Activated CD8-positive, alpha-beta memory T cell treated with anti-CD3 and anti-CD28 coated beads, Interleukin-2, amount 10 ng/mL, durations not matched to agents 7 days and 5 days (primary cell): Measurements from ENCODE around the gene FBXW7. TPM values are rescaled to one million over a fixed set of nuclear protein-coding genes. Genes with fewer than 3 reads are reported as not detected.

ENCODE experiments used
- ATAC-seq: fragments of 150-1000 bp; cut with Tn5 transposase; one replicate; pipeline ENCODE4 v1.10.0; 2021; ENCODE audit warnings: moderate library complexity
- CTCF ChIA-PET: fragments of 350-600 bp; sonication (Branson Sonifier 250); formaldehyde crosslinking; loops from one replicate; lab custom pipeline; 2021; ENCODE audit warnings: antibody characterized with exemption; lab: Charles Lee
- DNase-seq: peaks from one replicate; pipeline ENCODE4 v3.0.0-alpha.2; 2020
- H3K27ac Mint-ChIP-seq: one replicate; pipeline ENCODE4 v1.8.0; 2021; ENCODE audit warnings: mild to moderate bottlenecking, mixed read lengths
- H3K27me3 Mint-ChIP-seq: one replicate; pipeline ENCODE4 v1.8.0; 2021; ENCODE audit warnings: mixed read lengths
- H3K36me3 Mint-ChIP-seq: one replicate; pipeline ENCODE4 v1.8.0; 2021; ENCODE audit warnings: mild to moderate bottlenecking, mixed read lengths
- H3K4me1 Mint-ChIP-seq: one replicate; pipeline ENCODE4 v1.8.0; 2021; ENCODE audit warnings: mixed read lengths
- H3K4me3 Mint-ChIP-seq: one replicate; pipeline ENCODE4 v1.8.0; 2021; ENCODE audit warnings: mild to moderate bottlenecking, moderate library complexity, mixed read lengths
- H3K9me3 Mint-ChIP-seq: one replicate; pipeline ENCODE4 v1.8.0; 2022; ENCODE audit warnings: low read depth, mixed read lengths
- total RNA-seq, 2 experiments: library from RNA; stranded (reverse); gene quantifications; one replicate each; pipeline ENCODE4 v1.2.3, GENCODE V29; 2021

Gene FBXW7
- total RNA-seq, 2 experiments from 2014 or later: 49.3 to 62.9 TPM

DNA sequence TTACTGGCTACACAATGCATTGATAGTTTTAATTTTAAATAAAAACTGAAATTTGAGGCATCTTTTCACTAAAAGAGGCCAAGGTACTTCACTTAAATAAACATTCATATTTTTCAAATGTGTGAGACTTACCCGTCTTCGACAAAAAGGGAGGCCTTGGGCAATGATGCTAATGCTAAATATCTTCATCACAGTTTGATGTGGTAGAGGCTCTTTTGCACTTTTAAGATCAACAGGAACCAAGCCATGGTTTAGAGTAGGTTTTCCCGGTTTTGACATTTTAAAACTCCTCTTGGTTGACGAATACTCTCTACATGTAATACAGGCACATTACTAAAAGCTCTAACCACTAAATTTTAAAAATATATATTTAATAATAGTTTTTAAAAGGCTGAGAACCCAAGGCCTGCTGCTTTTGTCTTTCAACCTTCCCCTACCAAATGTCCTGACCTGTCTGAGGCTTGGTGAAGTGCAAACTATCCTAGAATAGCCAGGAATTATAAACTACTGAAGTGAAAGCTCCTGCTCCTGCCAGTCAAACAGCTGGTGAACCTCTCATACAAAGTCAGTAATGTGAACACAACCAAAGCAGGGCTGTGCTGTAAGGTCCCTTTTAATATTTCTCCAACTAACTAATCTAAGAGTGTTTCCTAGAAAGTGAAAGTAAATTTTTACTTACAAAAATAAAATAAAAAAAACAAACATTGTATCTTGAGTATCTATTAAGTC, 153.7 kb downstream of the FBXW7 start:
- H3K9me3 Mint-ChIP-seq: no peaks in the 10 kb centered on the region
- peaks cover 7% of the 10 kb centered on the region for H3K4me1 Mint-ChIP-seq
- H3K27me3 Mint-ChIP-seq: no peaks in the 10 kb centered on the region
- DNase-seq (no peak), ATAC-seq (no peak)
- peaks cover 5% of the 10 kb centered on the region for H3K36me3 Mint-ChIP-seq
- H3K27ac Mint-ChIP-seq: peak overlapping the region; percentile 31
- CTCF ChIA-PET: no interaction called here
- H3K4me3 Mint-ChIP-seq: peak overlapping the region; percentile 46

DNA sequence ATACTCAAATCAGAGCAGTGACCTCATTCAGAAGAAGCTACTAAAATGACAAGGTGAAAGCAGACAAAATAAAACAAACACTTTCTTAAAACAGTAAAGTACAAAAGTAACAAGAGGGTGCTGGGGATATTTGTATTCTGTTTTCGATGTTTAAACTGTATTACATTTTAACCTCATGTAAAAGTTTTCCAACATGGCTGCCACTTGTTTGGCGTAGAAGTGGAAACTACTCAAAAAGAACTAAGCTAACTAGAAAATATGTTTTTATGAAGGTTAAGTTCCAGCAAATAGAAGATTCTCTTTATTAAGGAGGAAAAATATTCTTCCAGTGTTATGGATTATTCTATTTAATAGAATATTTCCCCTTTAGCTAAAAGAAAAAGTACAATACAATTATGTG, 155.0 kb downstream of the FBXW7 start:
- ATAC-seq: no peak
- CTCF ChIA-PET: no interaction called here
- Mint-ChIP-seq H3K9me3 (no peaks in the 10 kb centered on the region), H3K27me3 (no peaks in the 10 kb centered on the region), H3K4me3 (no peak overlapping the region), H3K27ac (no peak overlapping the region), H3K36me3 (peaks cover 6% of the 10 kb centered on the region), H3K4me1 (peaks cover 7% of the 10 kb centered on the region)
- DNase-seq: no peak

DNA sequence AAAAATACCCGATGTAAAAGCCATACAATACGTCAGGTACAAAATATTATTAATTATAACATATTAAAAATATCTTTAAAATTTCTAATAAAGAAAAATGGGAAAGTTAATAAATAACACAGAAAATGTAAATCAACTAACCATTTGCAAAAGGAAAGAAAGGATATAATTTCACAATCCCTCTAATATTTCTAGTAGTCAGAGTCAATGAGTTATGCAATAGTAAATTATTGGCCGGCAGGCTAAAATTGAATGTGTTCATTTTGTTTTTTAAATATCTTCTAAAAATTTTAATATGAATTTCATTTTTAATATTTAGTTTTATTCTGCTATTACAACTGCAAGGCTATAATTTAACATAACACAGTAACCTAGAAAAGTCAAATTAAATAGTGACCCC, 155.7 kb downstream of the FBXW7 start:
- H3K36me3 Mint-ChIP-seq: peaks cover 6% of the 10 kb centered on the region

DNA sequence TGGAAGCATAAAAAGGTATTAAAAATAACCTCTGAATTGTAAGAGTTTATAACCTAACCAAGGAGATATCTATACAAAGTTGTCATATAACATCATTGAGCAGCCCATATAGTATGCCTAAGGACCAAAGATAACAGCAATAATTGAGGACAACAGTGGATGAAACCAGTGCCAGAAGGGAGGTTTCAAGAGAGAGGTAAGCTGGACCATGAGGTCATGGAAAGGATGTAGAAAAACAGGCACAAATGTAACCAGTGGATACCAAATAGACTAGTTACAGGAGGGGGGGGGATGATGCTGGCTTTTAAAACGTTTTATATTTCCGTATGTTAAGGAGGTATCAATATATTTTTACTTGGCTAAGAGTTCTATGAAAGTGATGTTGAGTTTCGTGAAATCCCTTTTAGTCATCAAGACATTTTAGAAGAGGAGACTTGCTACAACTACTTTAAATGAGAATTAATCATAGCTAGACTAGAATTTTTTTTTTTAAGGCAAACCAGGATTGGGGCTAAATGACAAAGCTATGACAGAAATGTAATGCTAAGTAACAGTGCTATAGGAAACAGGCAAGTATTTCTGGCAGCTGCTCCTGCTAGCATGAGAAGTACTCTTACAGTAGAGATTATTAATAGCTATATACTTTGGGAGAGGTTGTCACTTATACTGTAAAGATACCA, 161.1 kb downstream of the FBXW7 start:
- DNase-seq (no peak), ATAC-seq (no peak)
- no peaks in the 10 kb centered on the region for H3K9me3 Mint-ChIP-seq
- no peak overlapping the region for H3K27ac Mint-ChIP-seq
- H3K27me3 Mint-ChIP-seq: no peaks in the 10 kb centered on the region
- no peak overlapping the region for H3K4me3 Mint-ChIP-seq
- peaks cover 14% of the 10 kb centered on the region for H3K4me1 Mint-ChIP-seq
- H3K36me3 Mint-ChIP-seq: peaks cover 3% of the 10 kb centered on the region
- CTCF ChIA-PET: no interaction called here

More for the DNA sequence above, 155.7 kb downstream of the FBXW7 start:
- Mint-ChIP-seq H3K4me3 (no peak overlapping the region), H3K27ac (no peak overlapping the region), H3K9me3 (no peaks in the 10 kb centered on the region), H3K4me1 (peaks cover 7% of the 10 kb centered on the region), H3K27me3 (no peaks in the 10 kb centered on the region)
- DNase-seq (no peak), ATAC-seq (no peak)
- CTCF ChIA-PET: no interaction called here

DNA sequence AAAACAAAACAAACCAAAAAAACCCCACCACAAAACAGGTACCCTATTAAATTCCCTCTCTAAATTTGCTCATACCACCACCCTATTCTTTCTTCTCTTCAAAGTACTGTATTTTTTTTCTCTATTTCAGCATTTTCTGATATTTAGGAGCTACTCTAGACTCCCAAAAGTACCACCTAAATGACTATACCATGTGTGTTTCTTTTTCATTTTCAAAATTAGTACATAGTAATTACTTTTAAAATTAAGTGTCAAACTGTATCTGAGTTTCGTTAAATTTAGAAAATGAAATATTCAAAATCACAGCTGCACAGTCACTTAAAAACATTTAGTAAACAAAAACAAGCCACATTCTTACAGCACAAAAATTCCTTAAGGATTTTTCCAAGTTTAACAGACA, 161.7 kb downstream of the FBXW7 start:
- CTCF ChIA-PET: no interaction called here
- DNase-seq: no peak
- Mint-ChIP-seq H3K4me3 (no peak overlapping the region), H3K27me3 (no peaks in the 10 kb centered on the region), H3K4me1 (peaks cover 18% of the 10 kb centered on the region), H3K27ac (no peak overlapping the region), H3K9me3 (no peaks in the 10 kb centered on the region), H3K36me3 (peaks cover 3% of the 10 kb centered on the region)
- ATAC-seq: no peak

DNA sequence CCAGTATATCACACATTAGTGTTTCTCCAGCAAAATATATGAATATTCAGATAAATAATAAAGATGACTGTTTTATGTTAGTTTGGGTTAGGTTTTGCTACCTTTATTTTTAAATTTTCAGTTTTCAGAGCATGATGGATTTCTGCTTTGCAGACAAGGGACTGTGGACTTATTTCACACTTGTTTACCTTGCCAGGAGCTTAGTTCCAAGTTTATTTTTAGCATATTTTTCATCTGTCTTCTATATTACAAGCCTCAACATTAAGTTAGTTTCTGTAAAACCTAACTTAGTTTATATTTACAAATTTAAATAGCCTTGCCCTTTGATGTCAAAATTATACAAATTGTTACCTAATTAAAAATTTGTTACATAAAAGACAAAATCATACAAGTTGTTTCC, 163.4 kb downstream of the FBXW7 start:
- no peaks in the 10 kb centered on the region for H3K9me3 Mint-ChIP-seq
- no peak for ATAC-seq

DNA sequence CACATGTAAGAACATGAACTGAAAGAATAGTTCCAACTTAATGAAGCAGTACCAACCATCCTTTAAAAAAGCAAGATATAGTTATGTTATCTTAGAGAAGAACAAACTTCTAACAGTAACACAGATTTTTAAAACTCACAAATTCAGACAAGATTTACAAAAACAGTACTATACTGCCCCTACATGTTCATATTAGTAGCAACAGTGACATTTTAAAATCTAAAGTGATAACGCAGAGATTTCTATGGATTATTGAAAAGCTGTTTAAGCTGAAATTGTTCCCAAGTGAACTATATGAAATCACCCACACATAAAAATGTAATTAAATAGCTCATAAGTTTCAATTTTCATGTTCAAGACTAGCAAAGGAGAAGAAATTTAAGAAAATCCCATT, 166.0 kb downstream of the FBXW7 start:
- CTCF ChIA-PET: no interaction called here
- no peaks in the 10 kb centered on the region for H3K9me3 Mint-ChIP-seq
- H3K4me3 Mint-ChIP-seq: no peak overlapping the region
- ATAC-seq (no peak), DNase-seq (no peak)
- H3K4me1 Mint-ChIP-seq: peaks cover 21% of the 10 kb centered on the region
- H3K27me3 Mint-ChIP-seq: no peaks in the 10 kb centered on the region
- H3K36me3 Mint-ChIP-seq: peaks cover 13% of the 10 kb centered on the region
- no peak overlapping the region for H3K27ac Mint-ChIP-seq

More for the DNA sequence above, 163.4 kb downstream of the FBXW7 start:
- Mint-ChIP-seq H3K27me3 (no peaks in the 10 kb centered on the region), H3K27ac (no peak overlapping the region), H3K4me3 (no peak overlapping the region), H3K4me1 (peaks cover 18% of the 10 kb centered on the region), H3K36me3 (peaks cover 1% of the 10 kb centered on the region)
- no peak for DNase-seq
- CTCF ChIA-PET: no interaction called here

DNA sequence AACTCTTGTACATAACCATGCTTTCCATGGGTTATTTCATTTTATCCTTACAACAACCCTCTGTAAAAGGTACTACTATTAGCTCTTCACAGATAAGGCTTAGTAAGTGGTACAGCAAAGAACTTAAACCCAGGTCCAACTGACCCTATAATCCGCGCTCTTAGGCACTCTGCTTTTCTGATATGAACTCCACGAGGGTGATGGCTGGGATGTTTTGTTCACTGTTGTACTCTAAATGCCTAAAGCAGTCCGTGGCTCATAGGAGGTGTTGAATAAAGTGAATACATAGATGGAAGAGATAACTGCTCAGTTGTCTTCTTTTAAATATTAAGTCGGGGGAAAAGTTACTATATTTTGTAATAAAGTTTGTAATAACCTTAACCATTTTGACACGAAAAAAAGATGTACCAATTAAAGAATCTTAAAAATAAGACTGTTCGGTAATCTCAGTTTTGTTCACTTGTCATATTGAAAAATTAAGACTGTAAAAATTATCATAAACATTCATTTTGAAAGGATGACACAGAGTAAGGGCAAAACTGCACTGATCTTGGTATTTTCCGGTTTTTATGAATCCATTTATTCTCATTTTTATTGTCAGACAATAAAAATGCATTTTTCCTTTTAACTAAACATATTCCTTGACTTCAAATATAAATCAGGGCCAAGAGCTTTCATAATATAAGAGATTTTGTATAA, 166.5 kb downstream of the FBXW7 start:
- Mint-ChIP-seq H3K27ac (no peak overlapping the region), H3K4me3 (no peak overlapping the region), H3K27me3 (no peaks in the 10 kb centered on the region), H3K36me3 (peaks cover 14% of the 10 kb centered on the region), H3K4me1 (peaks cover 17% of the 10 kb centered on the region), H3K9me3 (no peaks in the 10 kb centered on the region)
- DNase-seq (no peak), ATAC-seq (no peak)
- CTCF ChIA-PET: no interaction called here

DNA sequence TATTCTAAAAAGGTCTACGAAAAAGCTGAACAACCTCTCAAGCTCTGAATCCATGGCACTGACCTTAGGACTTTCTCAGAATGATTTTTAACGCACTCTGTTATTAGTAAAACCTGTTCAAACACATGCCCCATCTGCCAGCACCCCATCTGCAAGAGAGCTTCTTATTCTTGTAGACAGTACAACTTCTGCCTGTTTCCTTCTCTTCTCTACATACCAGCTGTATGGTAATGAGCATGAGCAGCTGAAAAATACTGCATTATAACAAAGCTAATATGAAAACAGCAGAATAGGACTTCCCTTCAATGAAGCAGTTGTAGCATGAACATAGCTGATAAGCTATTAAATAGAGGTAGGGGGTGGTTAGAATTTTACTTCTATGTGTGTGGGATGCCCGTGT, 167.9 kb downstream of the FBXW7 start:
- CTCF ChIA-PET: no interaction called here
- Mint-ChIP-seq H3K27ac (no peak overlapping the region), H3K27me3 (no peaks in the 10 kb centered on the region), H3K4me3 (no peak overlapping the region), H3K9me3 (no peaks in the 10 kb centered on the region), H3K36me3 (peaks cover 14% of the 10 kb centered on the region), H3K4me1 (peaks cover 13% of the 10 kb centered on the region)
- no peak for ATAC-seq
- DNase-seq: no peak

DNA sequence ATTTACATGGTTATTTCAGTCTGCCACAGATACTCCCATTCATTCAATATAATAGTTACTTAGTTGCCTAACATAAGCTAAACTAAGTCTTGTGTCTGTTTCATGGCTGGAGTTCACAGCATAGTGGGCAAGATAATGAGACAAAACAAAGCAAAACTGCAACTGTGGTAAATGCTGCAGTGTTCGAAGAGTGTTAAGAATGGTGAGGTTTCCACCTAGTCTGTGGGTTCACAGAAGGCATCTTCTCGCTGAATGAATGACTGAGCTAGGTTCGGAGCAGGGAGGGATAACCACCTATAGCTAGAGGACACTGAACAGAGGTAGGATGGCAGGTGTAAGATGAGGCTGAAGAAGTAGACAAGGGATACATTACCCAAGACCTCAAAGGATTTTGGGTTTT, 171.0 kb downstream of the FBXW7 start:
- CTCF ChIA-PET: no interaction called here
- Mint-ChIP-seq H3K4me3 (no peak overlapping the region), H3K4me1 (peaks cover 12% of the 10 kb centered on the region), H3K36me3 (peaks cover 16% of the 10 kb centered on the region), H3K27ac (no peak overlapping the region), H3K27me3 (no peaks in the 10 kb centered on the region), H3K9me3 (no peaks in the 10 kb centered on the region)
- DNase-seq: no peak
- no peak for ATAC-seq

DNA sequence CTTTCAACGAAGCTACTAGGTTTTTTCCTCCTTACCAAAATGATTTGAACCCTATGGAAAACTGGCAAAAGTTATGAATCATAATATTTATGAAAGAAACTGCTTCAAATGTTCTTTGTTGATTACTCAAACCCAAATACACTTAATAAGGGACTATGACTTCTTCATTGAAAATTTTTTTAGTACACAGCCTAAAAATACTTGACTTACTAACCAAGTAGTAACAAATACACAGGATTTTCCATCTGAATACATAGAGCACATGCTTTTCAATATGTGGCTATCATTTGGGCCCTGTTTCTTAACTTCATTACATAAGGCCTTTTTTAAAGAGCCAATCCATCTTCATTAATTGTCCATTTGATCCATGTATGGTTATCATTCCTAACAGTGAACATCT, 171.5 kb downstream of the FBXW7 start:
- Mint-ChIP-seq H3K4me3 (no peak overlapping the region), H3K36me3 (peaks cover 16% of the 10 kb centered on the region), H3K27ac (no peak overlapping the region), H3K4me1 (peaks cover 13% of the 10 kb centered on the region), H3K27me3 (no peaks in the 10 kb centered on the region), H3K9me3 (no peaks in the 10 kb centered on the region)
- no peak for DNase-seq
- CTCF ChIA-PET: no interaction called here
- no peak for ATAC-seq

DNA sequence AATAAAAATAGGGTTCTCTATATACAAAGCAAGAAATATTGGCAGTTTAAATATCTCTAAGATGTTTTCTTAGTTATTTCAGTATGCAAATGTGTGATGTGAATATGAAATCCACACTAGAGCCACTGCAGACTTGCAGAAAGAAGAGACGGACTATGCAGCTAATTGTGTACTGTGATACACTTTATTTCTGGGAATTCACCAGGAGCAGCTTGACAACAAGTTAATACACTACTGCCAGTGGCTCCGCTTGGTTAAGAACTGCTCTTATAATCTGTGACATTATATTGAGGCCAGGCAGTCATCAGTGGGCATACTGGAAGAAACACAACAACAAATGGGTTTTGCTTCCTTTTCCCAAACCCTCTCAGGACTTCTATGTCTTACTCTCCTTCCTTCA, 172.0 kb downstream of the FBXW7 start:
- Mint-ChIP-seq H3K27me3 (no peaks in the 10 kb centered on the region), H3K4me1 (peaks cover 12% of the 10 kb centered on the region), H3K9me3 (no peaks in the 10 kb centered on the region), H3K4me3 (no peak overlapping the region), H3K27ac (no peak overlapping the region), H3K36me3 (peaks cover 16% of the 10 kb centered on the region)
- ATAC-seq (no peak), DNase-seq (no peak)
- CTCF ChIA-PET: no interaction called here

DNA sequence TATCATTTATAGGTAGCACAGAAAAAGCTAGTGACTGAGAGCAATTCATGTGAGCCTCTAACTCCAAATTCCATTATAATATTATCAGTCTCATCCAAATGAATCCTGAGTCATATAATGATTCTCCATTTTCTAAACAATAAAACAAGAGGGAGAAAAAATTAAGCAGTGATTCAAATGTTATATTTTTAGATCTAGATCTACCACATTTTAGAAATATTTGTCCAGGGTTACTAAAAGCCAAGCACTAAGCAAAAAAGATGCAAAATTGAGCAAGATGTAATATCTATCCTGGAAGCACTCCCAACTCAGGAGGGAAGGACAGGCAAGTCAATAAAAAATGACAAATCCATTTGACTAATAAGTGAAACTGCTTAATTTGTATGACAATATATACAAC, 172.8 kb downstream of the FBXW7 start:
- no peaks in the 10 kb centered on the region for H3K27me3 Mint-ChIP-seq
- peaks cover 16% of the 10 kb centered on the region for H3K36me3 Mint-ChIP-seq
- peaks cover 12% of the 10 kb centered on the region for H3K4me1 Mint-ChIP-seq
- no peak overlapping the region for H3K4me3 Mint-ChIP-seq
- no peak for DNase-seq
- H3K27ac Mint-ChIP-seq: no peak overlapping the region
- CTCF ChIA-PET: no interaction called here
- no peak for ATAC-seq
- H3K9me3 Mint-ChIP-seq: no peaks in the 10 kb centered on the region

DNA sequence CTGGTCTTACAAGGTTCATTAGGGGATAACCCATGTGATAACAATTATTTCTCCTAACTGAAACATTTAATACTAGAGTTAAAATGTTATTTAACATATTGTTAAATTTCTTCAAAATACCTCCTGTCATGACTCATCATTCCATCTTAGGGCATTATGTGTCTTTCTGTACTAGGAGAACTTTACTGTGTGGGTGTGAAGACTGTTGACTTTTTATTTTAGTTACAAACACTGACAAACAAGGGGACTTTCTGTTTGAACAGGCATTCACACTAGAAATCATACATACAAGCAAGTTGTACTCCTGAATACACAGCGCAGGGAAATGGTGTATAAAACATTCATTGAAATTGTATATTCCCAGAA, 175.9 kb downstream of the FBXW7 start:
- Mint-ChIP-seq H3K4me1 (peaks cover 11% of the 10 kb centered on the region), H3K4me3 (no peak overlapping the region), H3K27ac (no peak overlapping the region), H3K9me3 (no peaks in the 10 kb centered on the region), H3K36me3 (peaks cover 5% of the 10 kb centered on the region), H3K27me3 (no peaks in the 10 kb centered on the region)
- ATAC-seq (no peak), DNase-seq (no peak)
- CTCF ChIA-PET: no interaction called here
